ENCODE data around the gene DHX34. TPM values are rescaled to one million over a fixed set of nuclear protein-coding genes. Genes with fewer than 3 reads are reported as not detected.
A peak's percentile ranks its signal among the peaks of the same experiment; 100 is the strongest.

Gene DHX34
- total and polyA plus RNA-seq, 9 of the 15 experiments (the other 6 are each of a cell fraction or from before 2014, with no cell fraction given): 0.36 to 42.0 (median 15.0) TPM

DNA sequence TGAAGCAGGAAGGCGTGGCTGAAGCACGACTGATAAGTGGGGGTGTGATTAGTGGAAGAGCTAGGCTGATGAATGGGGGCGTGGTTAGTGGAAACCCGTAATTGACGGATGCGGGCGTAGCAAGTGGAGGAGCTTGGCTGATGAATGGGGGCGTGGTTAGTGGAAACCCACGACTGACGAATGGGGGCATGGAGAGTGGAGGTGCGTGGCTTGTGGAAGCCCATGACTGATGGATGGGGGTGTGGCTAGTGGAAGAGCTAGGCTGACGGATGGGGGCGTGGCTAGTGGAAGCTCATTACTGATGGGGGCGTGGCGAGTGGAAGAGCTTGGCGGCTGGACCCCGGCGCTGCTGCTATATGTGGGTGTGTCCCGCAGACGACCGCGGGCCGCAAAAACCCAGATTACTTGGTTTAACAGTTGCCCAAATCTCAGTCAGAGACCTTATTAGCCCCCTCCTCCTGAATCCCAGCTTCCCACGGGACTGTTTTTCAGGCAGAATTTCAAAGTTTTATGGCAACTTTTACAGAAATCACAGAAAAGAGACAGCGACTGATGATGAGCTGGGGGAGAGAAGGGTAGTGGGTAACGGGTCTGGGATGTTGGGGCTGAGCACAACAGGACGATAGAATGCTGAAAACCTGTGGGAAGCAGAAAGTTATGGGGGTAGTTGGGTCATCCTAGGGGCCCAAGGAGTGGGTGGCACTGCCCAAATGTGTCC, 79.2 kb downstream of the DHX34 start (continued):
- TF ChIP-seq, protein P1, sequence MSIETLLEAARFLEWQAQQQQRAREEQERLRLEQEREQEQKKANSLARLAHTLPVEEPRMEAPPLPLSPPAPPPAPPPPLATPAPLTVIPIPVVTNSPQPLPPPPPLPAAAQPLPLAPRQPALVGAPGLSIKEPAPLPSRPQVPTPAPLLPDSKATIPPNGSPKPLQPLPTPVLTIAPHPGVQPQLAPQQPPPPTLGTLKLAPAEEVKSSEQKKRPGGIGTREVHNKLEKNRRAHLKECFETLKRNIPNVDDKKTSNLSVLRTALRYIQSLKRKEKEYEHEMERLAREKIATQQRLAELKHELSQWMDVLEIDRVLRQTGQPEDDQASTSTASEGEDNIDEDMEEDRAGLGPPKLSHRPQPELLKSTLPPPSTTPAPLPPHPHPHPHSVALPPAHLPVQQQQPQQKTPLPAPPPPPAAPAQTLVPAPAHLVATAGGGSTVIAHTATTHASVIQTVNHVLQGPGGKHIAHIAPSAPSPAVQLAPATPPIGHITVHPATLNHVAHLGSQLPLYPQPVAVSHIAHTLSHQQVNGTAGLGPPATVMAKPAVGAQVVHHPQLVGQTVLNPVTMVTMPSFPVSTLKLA (conservative IDR thresholded peaks at IDR 0.05): peak in 1 of 2 experiments; percentile 78; a peak in 3 of 4 replicates
- no peak for TF ChIP-seq ZNF830 (CRISPR knock-in tag; IDR thresholded peaks at IDR 0.05)
- TF ChIP-seq, protein P2, sequence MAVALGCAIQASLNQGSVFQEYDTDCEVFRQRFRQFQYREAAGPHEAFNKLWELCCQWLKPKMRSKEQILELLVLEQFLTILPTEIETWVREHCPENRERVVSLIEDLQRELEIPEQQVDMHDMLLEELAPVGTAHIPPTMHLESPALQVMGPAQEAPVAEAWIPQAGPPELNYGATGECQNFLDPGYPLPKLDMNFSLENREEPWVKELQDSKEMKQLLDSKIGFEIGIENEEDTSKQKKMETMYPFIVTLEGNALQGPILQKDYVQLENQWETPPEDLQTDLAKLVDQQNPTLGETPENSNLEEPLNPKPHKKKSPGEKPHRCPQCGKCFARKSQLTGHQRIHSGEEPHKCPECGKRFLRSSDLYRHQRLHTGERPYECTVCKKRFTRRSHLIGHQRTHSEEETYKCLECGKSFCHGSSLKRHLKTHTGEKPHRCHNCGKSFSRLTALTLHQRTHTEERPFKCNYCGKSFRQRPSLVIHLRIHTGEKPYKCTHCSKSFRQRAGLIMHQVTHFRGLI (CRISPR knock-in tag; IDR thresholded peaks at IDR 0.05): no peak
- no peak for TF ChIP-seq ETS2 (tag; IDR thresholded peaks at IDR 0.05; ENCODE audit: borderline replicate concordance, poor library complexity, severe bottlenecking)
- no peak for TF ChIP-seq ZEB2 (IDR thresholded peaks at IDR 0.05)
- TF ChIP-seq ZNF143 (CRISPR knock-in tag; IDR thresholded peaks at IDR 0.05): no peak
- TF ChIP-seq ZNF354B (CRISPR knock-in tag; IDR thresholded peaks at IDR 0.05): no peak
- TF ChIP-seq, protein P3, sequence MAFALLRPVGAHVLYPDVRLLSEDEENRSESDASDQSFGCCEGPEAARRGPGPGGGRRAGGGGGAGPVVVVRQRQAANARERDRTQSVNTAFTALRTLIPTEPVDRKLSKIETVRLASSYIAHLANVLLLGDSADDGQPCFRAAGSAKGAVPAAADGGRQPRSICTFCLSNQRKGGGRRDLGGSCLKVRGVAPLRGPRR (CRISPR knock-in tag; IDR thresholded peaks at IDR 0.05): no peak
- TF ChIP-seq SETDB1 (IDR thresholded peaks at IDR 0.05; ENCODE audit: low read length): no peak
- TF ChIP-seq DACH1 (IDR thresholded peaks at IDR 0.05; ENCODE audit: partially characterized antibody): no peak
- TF ChIP-seq, protein P4, sequence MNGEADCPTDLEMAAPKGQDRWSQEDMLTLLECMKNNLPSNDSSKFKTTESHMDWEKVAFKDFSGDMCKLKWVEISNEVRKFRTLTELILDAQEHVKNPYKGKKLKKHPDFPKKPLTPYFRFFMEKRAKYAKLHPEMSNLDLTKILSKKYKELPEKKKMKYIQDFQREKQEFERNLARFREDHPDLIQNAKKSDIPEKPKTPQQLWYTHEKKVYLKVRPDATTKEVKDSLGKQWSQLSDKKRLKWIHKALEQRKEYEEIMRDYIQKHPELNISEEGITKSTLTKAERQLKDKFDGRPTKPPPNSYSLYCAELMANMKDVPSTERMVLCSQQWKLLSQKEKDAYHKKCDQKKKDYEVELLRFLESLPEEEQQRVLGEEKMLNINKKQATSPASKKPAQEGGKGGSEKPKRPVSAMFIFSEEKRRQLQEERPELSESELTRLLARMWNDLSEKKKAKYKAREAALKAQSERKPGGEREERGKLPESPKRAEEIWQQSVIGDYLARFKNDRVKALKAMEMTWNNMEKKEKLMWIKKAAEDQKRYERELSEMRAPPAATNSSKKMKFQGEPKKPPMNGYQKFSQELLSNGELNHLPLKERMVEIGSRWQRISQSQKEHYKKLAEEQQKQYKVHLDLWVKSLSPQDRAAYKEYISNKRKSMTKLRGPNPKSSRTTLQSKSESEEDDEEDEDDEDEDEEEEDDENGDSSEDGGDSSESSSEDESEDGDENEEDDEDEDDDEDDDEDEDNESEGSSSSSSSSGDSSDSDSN (IDR thresholded peaks at IDR 0.05; ENCODE audit: borderline replicate concordance in 1 of 2, low read depth in 2 of 2, low read length in 2 of 2): no peak
- TF ChIP-seq, protein P5, sequence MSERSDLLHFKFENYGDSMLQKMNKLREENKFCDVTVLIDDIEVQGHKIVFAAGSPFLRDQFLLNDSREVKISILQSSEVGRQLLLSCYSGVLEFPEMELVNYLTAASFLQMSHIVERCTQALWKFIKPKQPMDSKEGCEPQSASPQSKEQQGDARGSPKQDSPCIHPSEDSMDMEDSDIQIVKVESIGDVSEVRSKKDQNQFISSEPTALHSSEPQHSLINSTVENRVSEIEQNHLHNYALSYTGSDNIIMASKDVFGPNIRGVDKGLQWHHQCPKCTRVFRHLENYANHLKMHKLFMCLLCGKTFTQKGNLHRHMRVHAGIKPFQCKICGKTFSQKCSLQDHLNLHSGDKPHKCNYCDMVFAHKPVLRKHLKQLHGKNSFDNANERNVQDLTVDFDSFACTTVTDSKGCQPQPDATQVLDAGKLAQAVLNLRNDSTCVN (CRISPR knock-in tag; IDR thresholded peaks at IDR 0.05): no peak
- peak; percentile 56 for TF ChIP-seq NFYB (IDR thresholded peaks at IDR 0.05; ENCODE audit: extremely low read depth, insufficient read length)
- peak; percentile 92 for TF ChIP-seq HNRNPLL (IDR thresholded peaks at IDR 0.05; ENCODE audit: low read depth, low read length, poor library complexity, severe bottlenecking)
- no peak for TF ChIP-seq FIP1L1 (IDR thresholded peaks at IDR 0.05; ENCODE audit: low read depth, low read length, poor library complexity, severe bottlenecking)
- TF ChIP-seq CTBP1 (IDR thresholded peaks at IDR 0.05; ENCODE audit: borderline replicate concordance): peak; percentile 60; the same call in 1 of the 2 replicates
- no peak for TF ChIP-seq FOXA1 (IDR thresholded peaks at IDR 0.05; ENCODE audit: borderline replicate concordance)
- TF ChIP-seq EGR1 (conservative IDR thresholded peaks at IDR 0.05): peak; percentile 48; the same call in 1 of the 2 replicates
- no peak for TF ChIP-seq SMARCC2 (IDR thresholded peaks at IDR 0.05; ENCODE audit: low read depth)
- TF ChIP-seq WHSC1 (IDR thresholded peaks at IDR 0.05; ENCODE audit: low read length): no peak
